ENCODE data around the gene CTCFL. TPM values are rescaled to one million over a fixed set of nuclear protein-coding genes. Genes with fewer than 3 reads are reported as not detected.
A peak's percentile ranks its signal among the peaks of the same experiment; 100 is the strongest.
"Not testable (repeated sequence)": the region's sequence is repeated elsewhere in the genome, so short reads cannot be mapped to it uniquely, and the experiment has no call there.

CTCFL gene
- total RNA-seq, 1 experiment from 2014 or later, result not detected

- H3K4me1 ChIP-seq (replicated peaks; ENCODE audit: insufficient read depth), result no peaks in the 10 kb centered on the region
- H3K9me2 ChIP-seq (ENCODE audit: insufficient read depth), result no peaks in the 10 kb centered on the region
- no peak overlapping the region for H3K4me2 ChIP-seq
- H4K20me1 ChIP-seq (ENCODE audit: insufficient read depth), result no peaks in the 10 kb centered on the region
- no peak overlapping the region for H3K4me3 ChIP-seq
- H3K36me3 ChIP-seq (ENCODE audit: low read depth), result no peaks in the 10 kb centered on the region
- intact Hi-C loops (cut with micrococcal nuclease; ENCODE audit: unreplicated experiment), result loop anchor here (5.0 kb wide), 1 partner anchor 37 kb away; no protein-coding TSS in a partner anchor
- DNase-seq, result no peak
- H3K9me3 ChIP-seq (ENCODE audit: insufficient read depth, low read depth), result no peaks in the 10 kb centered on the region
- no TSS peak for BruUV-seq (replicated peaks)
- H3K27me3 ChIP-seq (ENCODE audit: insufficient read depth, low read depth), result peaks cover 87% of the 10 kb centered on the region
- H3K79me2 ChIP-seq (ENCODE audit: low read depth), result no peaks in the 10 kb centered on the region
- CTCF ChIA-PET, result interaction anchor here (1.0 kb wide), 1 partner anchor 83 kb away, joined by 3 read pairs; the partner anchor contains the start of gene RBM38
- POLR2A ChIA-PET (ENCODE audit: unreplicated experiment), result no interaction called here
- H2AFZ ChIP-seq, result no peak overlapping the region
- no peak overlapping the region for H3K27ac ChIP-seq
- TF ChIP-seq EZH2 (IDR thresholded peaks at IDR 0.05; ENCODE audit: low read depth), result no peak
- TF ChIP-seq, protein P1, sequence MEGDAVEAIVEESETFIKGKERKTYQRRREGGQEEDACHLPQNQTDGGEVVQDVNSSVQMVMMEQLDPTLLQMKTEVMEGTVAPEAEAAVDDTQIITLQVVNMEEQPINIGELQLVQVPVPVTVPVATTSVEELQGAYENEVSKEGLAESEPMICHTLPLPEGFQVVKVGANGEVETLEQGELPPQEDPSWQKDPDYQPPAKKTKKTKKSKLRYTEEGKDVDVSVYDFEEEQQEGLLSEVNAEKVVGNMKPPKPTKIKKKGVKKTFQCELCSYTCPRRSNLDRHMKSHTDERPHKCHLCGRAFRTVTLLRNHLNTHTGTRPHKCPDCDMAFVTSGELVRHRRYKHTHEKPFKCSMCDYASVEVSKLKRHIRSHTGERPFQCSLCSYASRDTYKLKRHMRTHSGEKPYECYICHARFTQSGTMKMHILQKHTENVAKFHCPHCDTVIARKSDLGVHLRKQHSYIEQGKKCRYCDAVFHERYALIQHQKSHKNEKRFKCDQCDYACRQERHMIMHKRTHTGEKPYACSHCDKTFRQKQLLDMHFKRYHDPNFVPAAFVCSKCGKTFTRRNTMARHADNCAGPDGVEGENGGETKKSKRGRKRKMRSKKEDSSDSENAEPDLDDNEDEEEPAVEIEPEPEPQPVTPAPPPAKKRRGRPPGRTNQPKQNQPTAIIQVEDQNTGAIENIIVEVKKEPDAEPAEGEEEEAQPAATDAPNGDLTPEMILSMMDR (conservative IDR thresholded peaks at IDR 0.05), result no peak
- H3F3A ChIP-seq (ENCODE audit: insufficient read depth, low read depth), result no peaks in the 10 kb centered on the region
Observed at GRCh38 chr20:57474205-57474604, 50.7 kb downstream of the CTCFL start.

DNA sequence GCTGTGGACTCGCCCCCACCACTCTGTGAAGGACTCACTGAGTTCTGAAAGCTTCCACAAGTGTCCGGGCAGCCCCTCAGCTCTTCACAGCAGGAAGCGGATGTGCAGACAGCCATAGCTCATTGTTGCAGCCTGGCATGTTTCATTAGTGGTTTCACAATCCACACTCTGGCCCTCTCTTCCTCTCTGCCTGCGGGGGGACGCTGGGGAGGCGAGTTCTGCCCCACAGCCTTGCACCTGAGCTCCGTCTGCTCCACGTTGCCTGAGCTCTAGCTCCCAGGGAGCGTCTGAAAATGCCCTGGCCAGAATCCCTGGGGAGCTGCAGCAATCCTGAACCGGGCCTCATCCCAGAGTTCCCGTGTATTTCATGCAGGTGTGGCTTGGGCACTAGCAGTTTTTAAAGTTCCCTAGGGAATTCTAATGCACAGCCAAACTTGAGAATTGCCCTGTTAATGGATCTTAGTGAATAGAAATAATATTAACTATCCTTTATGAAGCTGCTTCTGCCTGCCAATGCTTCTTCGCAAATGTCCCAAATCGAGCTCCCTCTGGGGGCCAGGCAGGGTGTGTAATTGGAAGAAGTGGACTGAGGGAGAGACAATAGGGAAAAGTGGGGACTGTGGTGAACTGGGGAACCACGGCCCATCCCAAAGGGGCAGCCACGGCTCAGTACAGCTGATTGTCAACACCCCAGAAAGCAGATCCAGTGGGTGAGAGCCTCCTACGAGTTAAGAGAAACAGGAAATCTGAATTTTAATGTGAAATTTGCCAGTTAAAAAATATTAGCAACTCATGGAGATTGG lies 51.5 kb downstream of the CTCFL start:
- CTCF ChIA-PET, result interaction anchor here (0.8 to 1.0 kb wide), 2 partner anchors 83 to 85 kb away, joined by 3 to 7 read pairs; partner anchors contain the start of gene RBM38
- Histone ChIP-seq H3K36me3 (ENCODE audit: low read depth) (no peaks in the 10 kb centered on the region), H3K9me2 (ENCODE audit: insufficient read depth) (no peaks in the 10 kb centered on the region), H3K4me3 (no peak overlapping the region), H2AFZ (no peak overlapping the region), H3F3A (ENCODE audit: insufficient read depth, low read depth) (no peaks in the 10 kb centered on the region), H3K27me3 (ENCODE audit: insufficient read depth, low read depth) (peaks cover 89% of the 10 kb centered on the region), H3K9me3 (ENCODE audit: insufficient read depth, low read depth) (no peaks in the 10 kb centered on the region), H3K4me2 (peak overlapping the region; percentile 28; the same call in 1 of the 2 replicates), H3K27ac (no peak overlapping the region), H3K4me1 (replicated peaks; ENCODE audit: insufficient read depth) (no peaks in the 10 kb centered on the region), H3K79me2 (ENCODE audit: low read depth) (no peaks in the 10 kb centered on the region), H4K20me1 (ENCODE audit: insufficient read depth) (no peaks in the 10 kb centered on the region)
- intact Hi-C loops (cut with micrococcal nuclease; ENCODE audit: unreplicated experiment), result loop anchor here (5.0 kb wide), 1 partner anchor 36 kb away; no protein-coding TSS in a partner anchor
- no peak for DNase-seq
- BruUV-seq (replicated peaks), result no TSS peak
- POLR2A ChIA-PET (ENCODE audit: unreplicated experiment), result interaction anchor here (0.7 kb wide), 1 partner anchor 260 kb away, joined by 3 read pairs; no protein-coding TSS in a partner anchor
- no peak for TF ChIP-seq EZH2 (IDR thresholded peaks at IDR 0.05; ENCODE audit: low read depth)
- TF ChIP-seq, protein P1 (conservative IDR thresholded peaks at IDR 0.05), result no peak

DNA sequence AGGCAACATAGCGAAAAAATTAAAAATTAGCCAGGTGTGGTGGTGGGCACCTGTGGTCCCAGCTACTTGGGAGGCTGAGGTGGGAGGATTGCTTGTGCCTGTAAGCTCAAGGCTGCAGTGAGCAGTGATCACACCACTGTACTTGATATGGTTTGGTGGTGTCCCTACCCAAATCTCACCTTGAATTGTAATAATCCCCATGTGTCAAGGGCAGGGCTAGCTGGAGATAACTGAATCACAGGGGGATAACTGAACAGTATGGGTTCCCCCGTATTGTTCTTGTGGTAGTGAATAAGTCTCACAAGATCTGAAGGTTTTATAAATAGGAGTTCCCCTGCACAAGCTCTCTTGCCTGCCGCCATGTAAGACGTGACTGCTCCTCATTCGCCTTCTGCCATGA lies 52.5 kb downstream of the CTCFL start:
- H3K4me1 ChIP-seq (replicated peaks; ENCODE audit: insufficient read depth); BruUV-seq (replicated peaks); H4K20me1 ChIP-seq (ENCODE audit: insufficient read depth); H3K4me2 ChIP-seq; H2AFZ ChIP-seq; H3F3A ChIP-seq (ENCODE audit: insufficient read depth, low read depth); H3K4me3 ChIP-seq; H3K9me3 ChIP-seq (ENCODE audit: insufficient read depth, low read depth); H3K36me3 ChIP-seq (ENCODE audit: low read depth); H3K9me2 ChIP-seq (ENCODE audit: insufficient read depth); H3K27ac ChIP-seq; H3K79me2 ChIP-seq (ENCODE audit: low read depth); DNase-seq: not testable (repeated sequence)
- peaks cover 89% of the 10 kb centered on the region for H3K27me3 ChIP-seq (ENCODE audit: insufficient read depth, low read depth)
- intact Hi-C loops (cut with micrococcal nuclease; ENCODE audit: unreplicated experiment), result loop anchor here (5.0 kb wide), 1 partner anchor 35 kb away; no protein-coding TSS in a partner anchor
- ChIA-PET POLR2A (ENCODE audit: unreplicated experiment) (interaction anchor here (0.5 to 0.7 kb wide), 3 partner anchors 124 to 1578 kb away, joined by 3 to 7 read pairs (median 4); no protein-coding TSS in a partner anchor), CTCF (interaction anchor here (0.6 kb wide), 1 partner anchor 9 kb away, joined by 3 read pairs; no protein-coding TSS in a partner anchor)
